K562 (cell line): ENCODE results near the gene GLRA2. TPM values are rescaled to one million over a fixed set of nuclear protein-coding genes. Genes with fewer than 3 reads are reported as not detected.

Experiments used
- ATAC-seq: fragments of 200-7000 bp; cut with Tn5 transposase; 3 replicates; pipeline ENCODE4 v1.9.1; 2020; ENCODE audit warnings: moderate library complexity
- BruUV-seq: library from RNA; stranded (reverse); fragments of 400-500 nt; replicated peaks from 2 replicates; lab custom pipeline; 2021; lab: Mats Ljungman, UMichigan
- CTCF ChIA-PET: fragments of 300-600 bp; formaldehyde crosslinking; extraction: SDS; loops from one replicate; lab custom pipeline; 2021; ENCODE audit warnings: low intra/inter-chr PET ratio; lab: Yijun Ruan, JAX
- POLR2A ChIA-PET: fragments of 300-600, 350-650 bp; sonication (Branson Sonifier 250); formaldehyde crosslinking; extraction: SDS; loops from one replicate; lab custom pipeline; 2021; ENCODE audit warnings: antibody characterized with exemption, inconsistent platforms; lab: Yijun Ruan, JAX
- DNase-seq, 4 experiments: peaks; one replicate each; pipeline versions ENCODE4 v3.0.0 to v3.0.0-alpha.2; 2011 to 2018; ENCODE audit warnings: low spot score in 3 of 4, mixed read lengths in 3 of 4; ENCODE audit errors: extremely low read depth in 1 of 4
- FAIRE-seq: peaks from 2 replicates; lab custom pipeline; 2011; peaks lifted over from hg19 to GRCh38; lab: Jason Lieb, UNC
- H2AFZ ChIP-seq: 2 replicates; pipeline ENCODE4 v1.6.0; 2011; ENCODE audit warnings: low read depth, low read length, control low read depth, inconsistent platforms
- H3K27ac ChIP-seq: fragments of 200-600 bp; 3 replicates; pipeline ENCODE4 v1.8.0; 2011; ENCODE audit warnings: low read depth, mild to moderate bottlenecking, control low read depth, inconsistent platforms, low read length, moderate library complexity, mixed read lengths; ENCODE audit errors: extremely low read depth
- H3K27me3 ChIP-seq, 2 experiments: fragments of 300-600 bp in 1 of 2; 2 replicates in 1 of 2; 3 replicates in 1 of 2; pipeline versions ENCODE4 v1.6.0 to v1.8.0; 2011; ENCODE audit warnings: inconsistent platforms in 2 of 2, low read length in 2 of 2, mild to moderate bottlenecking in 1 of 2, mixed read lengths in 1 of 2, moderate library complexity in 1 of 2; ENCODE audit not compliant: control insufficient read depth in 2 of 2, insufficient read depth in 2 of 2
- H3K36me3 ChIP-seq: fragments of 300-600 bp; 3 replicates; pipeline ENCODE4 v1.8.0; 2011; ENCODE audit warnings: mild to moderate bottlenecking, low read length, inconsistent platforms; ENCODE audit not compliant: control insufficient read depth, insufficient read depth
- H3K4me1 ChIP-seq, 2 experiments: fragments of 200-600 bp in 1 of 2; replicated peaks in 1 of 2; 2 replicates in 1 of 2; 3 replicates in 1 of 2; pipeline versions ENCODE4 v1.5.1 to v1.8.0; 2011; ENCODE audit warnings: inconsistent platforms in 2 of 2, low read length in 2 of 2, mild to moderate bottlenecking in 1 of 2, mixed read lengths in 1 of 2, moderate library complexity in 1 of 2; ENCODE audit not compliant: control insufficient read depth in 2 of 2, insufficient read depth in 2 of 2
- H3K4me2 ChIP-seq: 2 replicates; pipeline ENCODE4 v1.6.1; 2011; ENCODE audit warnings: low read length, control low read depth, inconsistent platforms, mixed read lengths; ENCODE audit not compliant: insufficient read depth
- H3K4me3 ChIP-seq: fragments of 200-600 bp; sonication (generic), shearing (Covaris generic); 2 replicates; pipeline ENCODE4 v1.5.1; 2016; ENCODE audit warnings: control low read depth, inconsistent platforms
- H3K79me2 ChIP-seq: fragments of 200-600 bp; 3 replicates; pipeline ENCODE4 v1.8.0; 2011; ENCODE audit warnings: low read length, inconsistent platforms; ENCODE audit not compliant: control insufficient read depth, insufficient read depth
- H3K9ac ChIP-seq, 2 experiments: 2 replicates each; pipeline versions ENCODE4 v1.6.0 to v1.6.1; 2011; ENCODE audit warnings: low read depth in 2 of 2, low read length in 2 of 2, control low read depth in 1 of 2, inconsistent platforms in 1 of 2, mild to moderate bottlenecking in 1 of 2, mixed read lengths in 1 of 2; ENCODE audit not compliant: insufficient read depth in 1 of 2
- H3K9me1 ChIP-seq: one replicate; pipeline ENCODE4 v1.6.0; 2011; ENCODE audit warnings: inconsistent platforms, mild to moderate bottlenecking, low read length, moderate library complexity; ENCODE audit not compliant: control insufficient read depth, insufficient read depth
- H3K9me3 ChIP-seq: replicated peaks from 2 replicates; pipeline ENCODE4 v1.5.1; 2011; ENCODE audit warnings: low read depth, low read length, inconsistent platforms; ENCODE audit not compliant: control insufficient read depth, insufficient read depth
- H4K20me1 ChIP-seq: replicated peaks from 2 replicates; pipeline ENCODE4 v1.6.1; 2011; ENCODE audit warnings: low read length, inconsistent platforms, mixed read lengths; ENCODE audit not compliant: control insufficient read depth, insufficient read depth
- DPF2 ChIP-seq: fragments of 450-650 bp; IDR thresholded peaks from 2 replicates; pipeline ENCODE4 v1.6.1; 2016
- HEY1 ChIP-seq: fragments of 250-450 bp; sonication (Bioruptor Pico); IDR thresholded peaks from 2 replicates; pipeline ENCODE4 v1.5.0; 2020; ENCODE audit warnings: mild to moderate bottlenecking, moderate library complexity, borderline replicate concordance
- JUNB ChIP-seq: fragments of 450-650 bp; formaldehyde crosslinking; conservative IDR thresholded peaks from 2 replicates; pipeline ENCODE4 v1.4.0; 2020; ENCODE audit warnings: mild to moderate bottlenecking
- MCM3 ChIP-seq: fragments of 450-650 bp; IDR thresholded peaks from 2 replicates; pipeline ENCODE4 v1.6.1; 2016
- TAF15 ChIP-seq: fragments of 200-400 bp; formaldehyde crosslinking; IDR thresholded peaks from 2 replicates; pipeline ENCODE4 v1.6.1; 2017; ENCODE audit warnings: mild to moderate bottlenecking, low read depth, low read length, moderate library complexity
- XRCC5 ChIP-seq: fragments of 200-400 bp; formaldehyde crosslinking; IDR thresholded peaks from 2 replicates; pipeline ENCODE4 v1.6.1; 2017; ENCODE audit warnings: low read depth, mild to moderate bottlenecking, low read length
- ZNF41 ChIP-seq: fragments of 250-450 bp; sonication (Bioruptor Pico); conservative IDR thresholded peaks from 2 replicates; pipeline ENCODE4 v1.4.0; 2020; ENCODE audit warnings: mild to moderate bottlenecking
- ZNF584 ChIP-seq: fragments of 200-800 bp; sonication (Bioruptor generic); IDR thresholded peaks from 2 replicates; pipeline ENCODE4 v1.6.1; 2016; ENCODE audit warnings: low read depth, mild to moderate bottlenecking, missing genetic modification characterization, missing compliant biosample characterization
- WGBS: fragments of 100-300 bp; shearing (Covaris generic); methylation state at CpG from one replicate; pipeline ENCODE4 v1.1.6; 2016; ENCODE audit warnings: low coverage, mixed read lengths; ENCODE audit not compliant: insufficient coverage; ENCODE audit errors: missing lambda C conversion rate; 5-methylcytosine and 5-hydroxymethylcytosine counted together
- in situ Hi-C: fragments of 300-500 bp; cut with MboI; formaldehyde crosslinking; loops from 4 replicates; pipeline ENCODE4 v1.15.0; 2018; ENCODE audit warnings: inconsistent platforms, mixed read lengths
- intact Hi-C: fragments of 100-400 bp; cut with micrococcal nuclease; formaldehyde crosslinking; loops from 2 replicates; pipeline ENCODE4 v1.14.2; 2022
- polyA plus RNA-seq, 8 experiments: library from polyadenylated mRNA; depleted of rRNA in 4 of 8; stranded (reverse) in 5 of 8; unstranded in 3 of 8; fragments of >200 nt; fragmentation: Nextera tagmentation in 2 of 8; fragmentation: Illumina TruSeq in 1 of 8; extraction: Ambion mirVana in 2 of 8; extraction: Trizol in 1 of 8; gene quantifications; 2 replicates each; pipeline versions ENCODE4 v1.2.1 to v1.2.3, GENCODE V29; 2011 to 2014; ENCODE audit warnings: inconsistent platforms in 1 of 8, missing spikeins in 1 of 8
- total RNA-seq, 7 experiments: library from RNA; depleted of rRNA in 6 of 7; stranded (reverse); fragments of >200 nt in 6 of 7; fragmentation: Illumina TruSeq in 2 of 7; extraction: Trizol in 2 of 7; gene quantifications; 2 replicates each; pipeline versions ENCODE4 v1.2.1 to v1.2.3, GENCODE V29; 2011 to 2021; ENCODE audit warnings: low replicate concordance in 1 of 7
- TF ChIP-seq, protein P1 (sequence below), 3 experiments: IDR thresholded peaks in 2 of 3; conservative IDR thresholded peaks in 1 of 3; 2 replicates each; pipeline ENCODE4 v1.5.1; 2011 to 2012; ENCODE audit warnings: low read length in 3 of 3, mild to moderate bottlenecking in 3 of 3, control low read depth in 2 of 3, improper control_type of control experiment in 1 of 3, inconsistent platforms in 1 of 3, low read depth in 1 of 3, mixed read lengths in 1 of 3, moderate library complexity in 1 of 3; ENCODE audit not compliant: insufficient read depth in 2 of 3
- TF ChIP-seq, protein P2 (sequence below): fragments of 450-650 bp; IDR thresholded peaks from 2 replicates; pipeline ENCODE4 v1.6.1; 2017; ENCODE audit warnings: antibody characterized with exemption, mild to moderate bottlenecking
- TF ChIP-seq, protein P3 (sequence below): sonication (generic); formaldehyde crosslinking; IDR thresholded peaks from 2 replicates; pipeline ENCODE4 v1.8.1; 2023; ENCODE audit warnings: mild to moderate bottlenecking, missing genetic modification reagents
- TF ChIP-seq, protein P4 (sequence below): fragments of 250-450 bp; sonication (Bioruptor Pico); IDR thresholded peaks from 2 replicates; pipeline ENCODE4 v1.4.0; 2020; ENCODE audit warnings: mild to moderate bottlenecking, moderate library complexity

GLRA2 gene
- total and polyA plus RNA-seq, 9 of the 15 experiments (the other 6 are each of a cell fraction or from before 2014, with no cell fraction given): not detected

DNA sequence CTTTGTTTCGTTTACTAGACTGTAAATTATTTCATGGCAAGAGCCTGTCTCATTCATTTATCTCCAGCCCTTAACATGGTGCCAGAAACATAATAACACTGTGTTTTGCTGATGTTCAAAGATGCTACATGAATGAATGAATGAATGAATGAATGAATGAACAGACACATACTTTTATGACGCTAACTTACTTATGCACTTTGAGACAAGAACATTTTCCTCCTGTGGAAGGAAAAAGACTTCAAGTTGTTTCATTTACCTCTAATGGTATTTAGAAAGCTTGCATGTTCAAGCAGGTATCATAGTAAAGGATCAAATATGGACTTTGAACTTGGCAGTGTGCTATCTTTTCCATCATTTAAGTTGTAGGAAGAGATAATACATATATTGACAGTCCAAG, 131.6 kb downstream of the GLRA2 start:
- Histone ChIP-seq H3K4me3 (no peak overlapping the region), H3K9me3 (no peaks in the 10 kb centered on the region), H3K79me2 (no peaks in the 10 kb centered on the region), H2AFZ (no peak overlapping the region), H3K36me3 (no peaks in the 10 kb centered on the region), H3K9me1 (no peaks in the 10 kb centered on the region), H3K4me1 (no peaks in the 10 kb centered on the region), H3K9ac (no peak overlapping the region), H4K20me1 (no peaks in the 10 kb centered on the region), H3K27me3 (no peaks in the 10 kb centered on the region), H3K4me2 (no peak overlapping the region), H3K27ac (no peak overlapping the region)
- in situ Hi-C loops (no loop called here), intact Hi-C loops (no loop called here)
- FAIRE-seq (no peak), ATAC-seq (no peak), DNase-seq (no peak)
- POLR2A ChIA-PET: no interaction called here
- CTCF ChIA-PET: no interaction called here
- 0% methylated on average over 2 of the region's 2 CpGs for WGBS
- BruUV-seq: no TSS peak
- TF ChIP-seq, protein P1, sequence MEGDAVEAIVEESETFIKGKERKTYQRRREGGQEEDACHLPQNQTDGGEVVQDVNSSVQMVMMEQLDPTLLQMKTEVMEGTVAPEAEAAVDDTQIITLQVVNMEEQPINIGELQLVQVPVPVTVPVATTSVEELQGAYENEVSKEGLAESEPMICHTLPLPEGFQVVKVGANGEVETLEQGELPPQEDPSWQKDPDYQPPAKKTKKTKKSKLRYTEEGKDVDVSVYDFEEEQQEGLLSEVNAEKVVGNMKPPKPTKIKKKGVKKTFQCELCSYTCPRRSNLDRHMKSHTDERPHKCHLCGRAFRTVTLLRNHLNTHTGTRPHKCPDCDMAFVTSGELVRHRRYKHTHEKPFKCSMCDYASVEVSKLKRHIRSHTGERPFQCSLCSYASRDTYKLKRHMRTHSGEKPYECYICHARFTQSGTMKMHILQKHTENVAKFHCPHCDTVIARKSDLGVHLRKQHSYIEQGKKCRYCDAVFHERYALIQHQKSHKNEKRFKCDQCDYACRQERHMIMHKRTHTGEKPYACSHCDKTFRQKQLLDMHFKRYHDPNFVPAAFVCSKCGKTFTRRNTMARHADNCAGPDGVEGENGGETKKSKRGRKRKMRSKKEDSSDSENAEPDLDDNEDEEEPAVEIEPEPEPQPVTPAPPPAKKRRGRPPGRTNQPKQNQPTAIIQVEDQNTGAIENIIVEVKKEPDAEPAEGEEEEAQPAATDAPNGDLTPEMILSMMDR (IDR thresholded peaks at IDR 0.05 in 2 of 3, conservative IDR thresholded peaks at IDR 0.05 in 1 of 3; ENCODE audit: insufficient read depth in 2 of 3, low read depth in 1 of 3, low read length in 3 of 3): no peak
- TF ChIP-seq HEY1 (CRISPR knock-in tag) (no peak), TAF15 (no peak), MCM3 (no peak), ZNF584 (no peak), ZNF41 (CRISPR knock-in tag) (no peak), DPF2 (no peak), XRCC5 (no peak), JUNB (CRISPR knock-in tag) (no peak)
- TF ChIP-seq, protein P2, sequence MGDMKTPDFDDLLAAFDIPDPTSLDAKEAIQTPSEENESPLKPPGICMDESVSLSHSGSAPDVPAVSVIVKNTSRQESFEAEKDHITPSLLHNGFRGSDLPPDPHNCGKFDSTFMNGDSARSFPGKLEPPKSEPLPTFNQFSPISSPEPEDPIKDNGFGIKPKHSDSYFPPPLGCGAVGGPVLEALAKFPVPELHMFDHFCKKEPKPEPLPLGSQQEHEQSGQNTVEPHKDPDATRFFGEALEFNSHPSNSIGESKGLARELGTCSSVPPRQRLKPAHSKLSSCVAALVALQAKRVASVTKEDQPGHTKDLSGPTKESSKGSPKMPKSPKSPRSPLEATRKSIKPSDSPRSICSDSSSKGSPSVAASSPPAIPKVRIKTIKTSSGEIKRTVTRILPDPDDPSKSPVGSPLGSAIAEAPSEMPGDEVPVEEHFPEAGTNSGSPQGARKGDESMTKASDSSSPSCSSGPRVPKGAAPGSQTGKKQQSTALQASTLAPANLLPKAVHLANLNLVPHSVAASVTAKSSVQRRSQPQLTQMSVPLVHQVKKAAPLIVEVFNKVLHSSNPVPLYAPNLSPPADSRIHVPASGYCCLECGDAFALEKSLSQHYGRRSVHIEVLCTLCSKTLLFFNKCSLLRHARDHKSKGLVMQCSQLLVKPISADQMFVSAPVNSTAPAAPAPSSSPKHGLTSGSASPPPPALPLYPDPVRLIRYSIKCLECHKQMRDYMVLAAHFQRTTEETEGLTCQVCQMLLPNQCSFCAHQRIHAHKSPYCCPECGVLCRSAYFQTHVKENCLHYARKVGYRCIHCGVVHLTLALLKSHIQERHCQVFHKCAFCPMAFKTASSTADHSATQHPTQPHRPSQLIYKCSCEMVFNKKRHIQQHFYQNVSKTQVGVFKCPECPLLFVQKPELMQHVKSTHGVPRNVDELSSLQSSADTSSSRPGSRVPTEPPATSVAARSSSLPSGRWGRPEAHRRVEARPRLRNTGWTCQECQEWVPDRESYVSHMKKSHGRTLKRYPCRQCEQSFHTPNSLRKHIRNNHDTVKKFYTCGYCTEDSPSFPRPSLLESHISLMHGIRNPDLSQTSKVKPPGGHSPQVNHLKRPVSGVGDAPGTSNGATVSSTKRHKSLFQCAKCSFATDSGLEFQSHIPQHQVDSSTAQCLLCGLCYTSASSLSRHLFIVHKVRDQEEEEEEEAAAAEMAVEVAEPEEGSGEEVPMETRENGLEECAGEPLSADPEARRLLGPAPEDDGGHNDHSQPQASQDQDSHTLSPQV: no peak
- TF ChIP-seq, protein P3, sequence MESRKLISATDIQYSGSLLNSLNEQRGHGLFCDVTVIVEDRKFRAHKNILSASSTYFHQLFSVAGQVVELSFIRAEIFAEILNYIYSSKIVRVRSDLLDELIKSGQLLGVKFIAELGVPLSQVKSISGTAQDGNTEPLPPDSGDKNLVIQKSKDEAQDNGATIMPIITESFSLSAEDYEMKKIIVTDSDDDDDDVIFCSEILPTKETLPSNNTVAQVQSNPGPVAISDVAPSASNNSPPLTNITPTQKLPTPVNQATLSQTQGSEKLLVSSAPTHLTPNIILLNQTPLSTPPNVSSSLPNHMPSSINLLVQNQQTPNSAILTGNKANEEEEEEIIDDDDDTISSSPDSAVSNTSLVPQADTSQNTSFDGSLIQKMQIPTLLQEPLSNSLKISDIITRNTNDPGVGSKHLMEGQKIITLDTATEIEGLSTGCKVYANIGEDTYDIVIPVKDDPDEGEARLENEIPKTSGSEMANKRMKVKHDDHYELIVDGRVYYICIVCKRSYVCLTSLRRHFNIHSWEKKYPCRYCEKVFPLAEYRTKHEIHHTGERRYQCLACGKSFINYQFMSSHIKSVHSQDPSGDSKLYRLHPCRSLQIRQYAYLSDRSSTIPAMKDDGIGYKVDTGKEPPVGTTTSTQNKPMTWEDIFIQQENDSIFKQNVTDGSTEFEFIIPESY (CRISPR knock-in tag): no peak
- TF ChIP-seq, protein P4, sequence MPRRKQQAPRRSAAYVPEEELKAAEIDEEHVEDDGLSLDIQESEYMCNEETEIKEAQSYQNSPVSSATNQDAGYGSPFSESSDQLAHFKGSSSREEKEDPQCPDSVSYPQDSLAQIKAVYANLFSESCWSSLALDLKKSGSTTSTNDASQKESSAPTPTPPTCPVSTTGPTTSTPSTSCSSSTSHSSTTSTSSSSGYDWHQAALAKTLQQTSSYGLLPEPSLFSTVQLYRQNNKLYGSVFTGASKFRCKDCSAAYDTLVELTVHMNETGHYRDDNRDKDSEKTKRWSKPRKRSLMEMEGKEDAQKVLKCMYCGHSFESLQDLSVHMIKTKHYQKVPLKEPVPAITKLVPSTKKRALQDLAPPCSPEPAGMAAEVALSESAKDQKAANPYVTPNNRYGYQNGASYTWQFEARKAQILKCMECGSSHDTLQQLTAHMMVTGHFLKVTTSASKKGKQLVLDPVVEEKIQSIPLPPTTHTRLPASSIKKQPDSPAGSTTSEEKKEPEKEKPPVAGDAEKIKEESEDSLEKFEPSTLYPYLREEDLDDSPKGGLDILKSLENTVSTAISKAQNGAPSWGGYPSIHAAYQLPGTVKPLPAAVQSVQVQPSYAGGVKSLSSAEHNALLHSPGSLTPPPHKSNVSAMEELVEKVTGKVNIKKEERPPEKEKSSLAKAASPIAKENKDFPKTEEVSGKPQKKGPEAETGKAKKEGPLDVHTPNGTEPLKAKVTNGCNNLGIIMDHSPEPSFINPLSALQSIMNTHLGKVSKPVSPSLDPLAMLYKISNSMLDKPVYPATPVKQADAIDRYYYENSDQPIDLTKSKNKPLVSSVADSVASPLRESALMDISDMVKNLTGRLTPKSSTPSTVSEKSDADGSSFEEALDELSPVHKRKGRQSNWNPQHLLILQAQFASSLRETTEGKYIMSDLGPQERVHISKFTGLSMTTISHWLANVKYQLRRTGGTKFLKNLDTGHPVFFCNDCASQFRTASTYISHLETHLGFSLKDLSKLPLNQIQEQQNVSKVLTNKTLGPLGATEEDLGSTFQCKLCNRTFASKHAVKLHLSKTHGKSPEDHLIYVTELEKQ (CRISPR knock-in tag): no peak
